ENCODE data around the gene PCDHA1.

DNA sequence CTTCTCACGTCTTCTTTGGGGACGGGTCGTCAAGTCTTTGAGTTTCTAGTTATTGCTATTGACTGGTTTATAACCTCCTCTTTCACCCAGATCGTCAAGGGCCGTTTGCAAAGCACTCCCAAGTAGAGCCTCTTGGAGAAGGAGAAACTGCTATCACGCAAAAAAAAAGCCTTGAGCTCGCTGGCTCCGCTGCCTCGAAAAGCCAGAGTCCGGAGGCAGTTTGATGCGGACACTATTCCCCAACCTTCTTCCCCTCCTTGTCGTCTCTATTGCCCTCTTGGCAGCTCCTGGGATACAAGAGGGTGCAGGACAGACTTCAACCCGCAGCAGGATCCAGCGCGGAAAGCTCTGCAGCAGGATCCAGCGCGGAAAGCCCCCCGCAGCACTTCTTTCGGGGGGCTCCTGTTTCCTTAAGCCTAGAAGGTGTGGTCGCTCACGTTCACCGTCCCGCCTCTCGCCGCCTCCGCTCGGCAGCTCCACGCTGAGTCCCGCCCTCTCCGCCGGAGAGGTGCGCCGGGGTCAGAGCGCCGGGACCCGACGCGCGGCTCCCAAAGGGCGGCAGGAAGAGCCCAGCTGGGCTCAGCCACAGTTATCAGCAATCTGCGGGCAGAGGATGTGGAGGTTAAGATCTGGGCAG, 140.0 kb downstream of the PCDHA1 start, which contains the start of gene PCDHAC1:
- TF ChIP-seq CTCF (IDR thresholded peaks at IDR 0.05) (no peak), ZFX (IDR thresholded peaks at IDR 0.05; ENCODE audit: borderline replicate concordance) (no peak)

Measured in 22Rv1 (cell line).